Iris pigment epithelial cell (primary cell): ENCODE measurements around the gene GPATCH4.
"Not testable (repeated sequence)": the region's sequence is repeated elsewhere in the genome, so short reads cannot be mapped to it uniquely, and the experiment has no call there.

Experiments
- DNase-seq: peaks from one replicate; pipeline ENCODE4 v3.0.0-alpha.2; 2011; ENCODE audit warnings: low read depth

Gene GPATCH4

DNA sequence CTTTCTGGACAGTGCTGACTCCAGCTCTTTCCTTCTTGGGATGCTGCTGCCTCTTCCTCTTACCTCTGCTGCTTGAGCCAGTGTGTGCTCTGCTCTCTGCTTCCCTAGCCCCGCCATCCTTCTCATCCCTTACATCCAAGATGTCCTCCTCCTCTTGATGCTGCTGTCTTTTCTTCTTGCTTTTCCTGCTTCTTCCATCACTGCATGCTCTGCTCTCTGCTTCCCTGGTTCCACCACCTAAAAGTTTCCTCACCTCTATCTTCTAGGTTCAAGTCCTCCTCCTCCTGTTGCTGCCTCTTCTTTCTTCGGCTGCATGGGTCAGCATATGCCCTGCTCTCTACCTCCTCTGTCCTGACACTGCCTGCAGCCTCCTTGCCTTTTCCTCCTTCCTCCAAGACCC, 6.3 kb downstream of the GPATCH4 start:
- DNase-seq: no peak

DNA sequence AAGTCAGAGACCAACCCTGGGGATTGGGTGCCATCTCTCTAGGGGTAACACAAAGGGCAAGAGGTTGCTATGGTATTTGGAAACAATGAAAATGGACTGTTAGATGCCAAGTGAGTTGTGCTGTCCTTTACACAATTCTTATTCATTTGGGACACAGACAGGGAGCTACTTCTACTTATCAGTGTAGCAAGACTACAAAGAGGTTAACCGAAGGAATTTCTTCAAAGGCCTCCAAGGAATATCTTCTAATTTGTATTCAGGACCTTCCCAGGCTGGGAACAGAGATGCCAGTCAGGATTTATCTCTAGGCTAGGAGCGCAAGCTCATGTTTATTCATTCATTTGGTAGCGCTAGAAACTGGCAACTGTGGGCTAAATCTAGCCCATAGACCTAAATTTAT, 7.1 kb downstream of the GPATCH4 start:
- DNase-seq: no peak

DNA sequence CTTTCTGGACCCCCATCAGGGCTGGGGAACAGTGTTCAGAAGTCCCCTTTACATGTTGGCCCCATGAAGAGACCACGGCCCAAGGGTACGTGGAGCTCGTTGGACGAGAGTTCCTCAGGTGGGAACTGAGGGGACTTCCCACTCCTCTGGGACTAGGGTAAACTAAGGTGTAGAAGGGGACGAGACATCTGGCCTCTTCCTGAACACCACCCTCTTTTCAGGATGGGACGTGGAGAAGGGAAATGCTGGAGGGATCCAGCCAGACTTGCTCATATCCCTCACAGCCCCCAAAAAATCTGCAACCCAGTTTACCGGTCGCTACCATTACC, 7.7 kb downstream of the GPATCH4 start:
- DNase-seq: no peak

DNA sequence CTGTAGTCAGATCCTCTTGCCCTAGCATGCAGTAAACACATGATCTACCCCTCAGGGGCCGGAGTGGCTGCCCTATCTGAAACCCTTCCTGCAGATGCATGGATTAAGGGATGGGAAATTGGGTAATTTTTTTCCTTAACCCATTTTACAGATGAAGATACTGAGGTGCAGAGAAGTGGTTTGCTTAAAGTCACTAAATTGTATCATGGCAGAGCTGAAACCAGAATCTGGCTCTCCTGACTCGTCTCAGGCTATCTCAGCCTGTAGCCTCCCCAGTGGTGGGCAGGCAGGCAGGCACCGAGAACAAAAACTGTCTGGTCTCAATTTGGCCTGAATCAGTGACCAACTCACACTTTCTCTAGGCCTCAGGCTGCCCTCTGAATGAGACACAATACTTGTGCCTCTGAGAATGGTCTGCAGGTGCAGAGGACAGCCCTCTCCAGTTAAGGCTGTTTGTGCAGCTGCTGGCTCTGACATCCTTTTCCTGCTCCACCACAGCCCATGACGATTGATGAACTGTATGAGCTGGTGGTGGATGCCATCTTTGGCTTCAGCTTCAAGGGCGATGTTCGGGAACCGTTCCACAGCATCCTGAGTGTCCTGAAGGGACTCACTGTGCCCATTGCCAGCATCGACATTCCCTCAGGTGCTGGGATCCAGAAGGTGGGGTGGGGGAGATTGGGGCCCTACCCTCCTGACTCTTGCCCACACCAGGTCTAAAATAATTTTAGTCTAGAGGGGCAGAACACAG, 8.2 kb downstream of the GPATCH4 start:
- no peak for DNase-seq

DNA sequence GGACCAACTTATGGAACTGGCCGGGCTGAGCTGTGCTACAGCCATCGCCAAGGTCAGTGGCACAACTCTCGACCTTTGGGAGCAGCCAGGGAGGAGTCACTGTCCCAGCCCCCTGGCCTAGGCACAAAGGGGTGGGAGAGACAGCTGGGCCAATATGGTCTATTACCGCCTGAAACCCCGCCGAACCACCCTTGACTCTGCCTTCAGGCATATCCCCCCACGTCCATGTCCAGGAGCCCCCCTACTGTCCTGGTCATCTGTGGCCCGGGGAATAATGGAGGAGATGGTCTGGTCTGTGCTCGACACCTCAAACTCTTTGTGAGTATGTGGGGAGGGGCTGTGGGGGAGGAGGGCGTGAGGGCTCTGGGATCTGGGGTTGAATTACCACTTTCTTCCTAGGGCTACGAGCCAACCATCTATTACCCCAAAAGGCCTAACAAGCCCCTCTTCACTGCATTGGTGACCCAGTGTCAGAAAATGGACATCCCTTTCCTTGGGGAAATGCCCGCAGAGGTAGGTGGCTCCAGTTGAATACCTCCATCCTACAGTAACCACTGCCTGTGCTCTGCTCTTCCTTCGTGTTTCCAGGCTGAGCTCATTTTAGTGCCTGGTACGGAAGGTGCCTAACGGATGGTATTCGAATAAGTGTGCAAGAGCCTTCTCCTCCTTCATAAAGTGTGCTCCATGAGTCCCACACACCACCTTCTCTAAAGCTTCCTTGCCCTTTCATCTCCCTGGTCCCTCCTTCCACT, 8.9 kb downstream of the GPATCH4 start:
- DNase-seq: no peak

DNA sequence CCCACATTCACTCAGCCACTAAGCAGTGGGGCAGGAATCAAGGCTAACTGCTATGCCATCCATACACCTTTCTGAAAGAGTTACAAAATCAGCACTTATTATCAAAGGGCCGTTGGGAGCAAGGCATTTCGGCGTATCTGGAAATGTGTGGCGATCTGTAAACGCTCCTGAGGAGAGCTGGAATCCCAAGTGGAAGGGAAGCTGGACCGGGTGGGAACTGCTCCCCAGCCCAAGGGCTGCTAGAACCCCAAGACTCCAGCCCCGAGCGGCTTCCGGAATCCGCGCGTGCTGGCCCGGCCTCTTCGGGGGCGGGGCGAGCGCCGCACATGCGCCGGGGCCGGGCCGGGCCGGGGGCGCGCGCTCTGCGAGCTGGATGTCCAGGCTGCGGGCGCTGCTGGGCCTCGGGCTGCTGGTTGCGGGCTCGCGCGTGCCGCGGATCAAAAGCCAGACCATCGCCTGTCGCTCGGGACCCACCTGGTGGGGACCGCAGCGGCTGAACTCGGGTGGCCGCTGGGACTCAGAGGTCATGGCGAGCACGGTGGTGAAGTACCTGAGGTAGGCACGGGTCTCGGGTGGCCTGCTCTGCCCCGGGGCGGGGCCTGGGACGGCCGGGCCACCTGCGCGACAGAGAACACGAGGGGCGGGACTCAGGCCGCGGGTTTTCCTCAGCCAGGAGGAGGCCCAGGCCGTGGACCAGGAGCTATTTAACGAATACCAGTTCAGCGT, 9.7 kb downstream of the GPATCH4 start, which contains the start of gene NAXE:
Gene NAXE (plus strand): TSS at position 345 of the 726 bp plus-strand sequence. CDS start 29 bp downstream, at position 374.
- peak; percentile 52 for DNase-seq

DNA sequence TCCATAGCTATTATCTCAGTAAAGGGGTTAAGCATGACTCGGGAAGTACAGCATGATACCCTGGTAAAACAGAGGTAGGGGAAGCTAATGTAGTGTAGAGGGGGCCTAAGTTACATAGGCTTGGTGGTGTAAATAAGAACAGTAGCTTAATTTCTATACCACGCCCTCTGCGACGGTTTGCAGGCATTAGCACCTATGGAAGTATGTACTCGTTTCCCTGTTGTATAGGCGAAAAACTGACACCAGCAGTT, 10.2 kb downstream of the GPATCH4 start:
- DNase-seq: no peak

DNA sequence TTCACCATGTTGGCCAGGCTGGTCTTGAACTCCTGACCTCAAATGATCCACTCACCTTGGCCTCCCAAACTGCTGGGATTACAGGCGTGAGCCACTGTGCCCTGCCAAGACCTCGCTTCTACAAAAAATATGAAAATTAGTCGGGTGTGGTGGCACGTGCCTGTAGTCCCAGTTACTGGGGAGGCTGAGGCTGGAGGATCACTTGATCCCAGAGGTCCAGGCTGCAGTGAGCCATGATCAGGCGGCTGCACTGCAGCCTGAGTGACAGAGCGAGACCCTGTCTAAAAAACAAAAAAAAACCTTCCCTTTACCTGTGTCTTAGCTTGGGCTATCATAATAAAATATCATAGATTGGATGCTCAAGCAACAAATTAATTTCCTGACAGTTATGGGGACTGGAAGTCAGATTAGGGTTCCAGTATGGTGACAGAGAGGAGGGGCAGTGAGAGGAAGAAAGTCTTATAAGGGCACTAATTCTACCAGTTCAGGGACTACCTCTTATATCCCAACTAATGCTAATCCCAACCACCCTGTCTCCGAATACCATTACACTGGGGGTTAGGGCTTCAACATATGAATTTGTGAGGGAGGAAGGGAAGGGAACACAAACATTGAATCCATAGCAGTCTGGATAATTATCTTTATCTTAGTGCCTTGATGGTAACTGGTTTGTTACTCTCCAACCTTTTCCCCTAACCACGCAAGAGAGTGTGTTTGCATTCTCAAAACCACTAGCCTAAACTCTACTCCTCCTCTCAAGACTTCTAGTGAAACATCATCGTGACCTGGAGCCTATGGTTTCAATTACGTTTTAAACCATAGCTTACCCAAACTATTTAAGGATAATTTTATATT, 10.7 kb downstream of the GPATCH4 start:
- DNase-seq: no peak

DNA sequence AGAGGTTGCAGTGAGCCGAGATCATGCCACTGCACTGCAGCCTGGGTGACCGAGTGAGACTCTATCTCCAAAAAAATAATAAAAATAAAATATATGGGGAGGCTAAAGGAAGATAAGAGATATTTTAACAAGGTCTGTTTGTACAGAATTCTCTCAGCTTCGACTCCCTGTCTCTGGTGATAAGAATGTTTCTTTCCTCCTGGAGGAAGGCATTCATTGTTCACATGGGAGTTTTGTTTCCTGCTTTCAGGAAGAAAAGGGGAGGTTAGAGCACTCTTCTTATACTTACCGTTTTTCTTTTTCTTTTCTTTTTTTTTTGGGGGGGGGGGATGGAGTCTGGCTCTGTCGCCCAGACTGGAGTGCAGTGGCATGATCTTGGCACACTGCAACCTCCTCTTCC, 11.7 kb downstream of the GPATCH4 start:
- DNase-seq: no peak

DNA sequence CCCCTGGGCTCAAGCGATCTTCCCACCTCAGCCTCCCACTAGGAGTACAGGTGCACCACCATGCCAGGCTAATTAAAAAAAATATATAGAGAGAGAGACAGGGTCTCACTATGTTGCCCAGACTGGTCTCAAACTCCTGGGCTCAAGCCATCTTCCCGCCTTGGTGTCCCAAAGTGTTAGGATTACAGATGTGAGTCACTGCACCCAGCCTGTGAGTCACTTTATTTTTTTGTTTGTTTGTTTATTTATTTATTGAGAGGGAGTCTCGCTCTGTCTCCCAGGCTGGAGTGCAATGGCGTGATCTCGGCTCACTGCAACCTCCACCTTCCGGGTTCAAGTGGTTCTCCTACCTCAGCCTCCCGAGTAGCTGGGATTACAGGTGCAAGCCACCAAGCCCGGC, 13.4 kb downstream of the GPATCH4 start:
- not testable (repeated sequence) for DNase-seq

DNA sequence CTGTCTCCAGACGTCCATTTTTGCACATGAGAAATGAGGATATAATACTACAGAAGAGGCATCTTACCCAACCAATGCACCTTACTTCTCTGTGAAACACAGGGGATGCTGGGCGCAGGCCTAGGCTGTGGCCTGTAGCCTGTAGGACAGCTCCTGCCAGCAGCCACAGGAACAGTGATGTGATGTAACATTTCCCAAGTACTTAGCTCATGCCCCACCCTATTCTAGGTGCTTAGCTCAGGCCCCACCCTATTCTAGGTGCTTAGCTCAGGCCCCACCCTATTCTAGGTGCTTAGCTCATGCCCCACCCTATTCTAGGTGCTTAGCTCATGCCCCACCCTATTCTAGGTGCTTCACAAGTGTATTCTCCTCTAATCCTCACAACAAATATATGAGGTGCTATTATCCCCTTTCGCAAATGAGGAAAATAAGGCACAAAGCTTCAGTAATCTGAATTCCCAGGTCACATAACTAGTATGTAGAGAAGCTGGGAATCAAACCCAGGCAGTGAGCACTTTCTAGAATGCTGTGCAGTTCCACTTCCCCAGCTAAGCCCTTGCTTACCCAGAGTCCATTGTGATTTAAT, 14.3 kb downstream of the GPATCH4 start:
- no peak for DNase-seq

DNA sequence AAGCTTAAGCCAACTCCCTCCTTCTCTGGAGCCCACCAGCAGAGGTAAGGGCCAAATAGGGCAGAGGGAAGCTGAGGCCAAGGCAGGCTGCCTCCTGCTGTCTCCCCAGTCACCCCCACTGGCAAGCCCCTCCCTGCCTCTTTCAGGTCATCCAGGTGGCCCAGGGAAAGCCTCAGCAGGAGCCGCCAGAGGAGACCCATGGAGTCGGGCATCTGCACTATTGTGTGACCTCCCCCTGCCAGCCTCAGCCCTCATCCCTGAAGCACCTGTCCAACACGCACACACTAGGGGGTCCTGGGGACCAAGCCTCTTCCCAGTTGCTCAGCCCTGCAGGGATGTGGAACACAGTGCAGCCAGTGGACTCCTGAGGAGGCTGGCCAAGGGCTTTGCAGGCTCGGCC, 15.0 kb downstream of the GPATCH4 start:
- no peak for DNase-seq

DNA sequence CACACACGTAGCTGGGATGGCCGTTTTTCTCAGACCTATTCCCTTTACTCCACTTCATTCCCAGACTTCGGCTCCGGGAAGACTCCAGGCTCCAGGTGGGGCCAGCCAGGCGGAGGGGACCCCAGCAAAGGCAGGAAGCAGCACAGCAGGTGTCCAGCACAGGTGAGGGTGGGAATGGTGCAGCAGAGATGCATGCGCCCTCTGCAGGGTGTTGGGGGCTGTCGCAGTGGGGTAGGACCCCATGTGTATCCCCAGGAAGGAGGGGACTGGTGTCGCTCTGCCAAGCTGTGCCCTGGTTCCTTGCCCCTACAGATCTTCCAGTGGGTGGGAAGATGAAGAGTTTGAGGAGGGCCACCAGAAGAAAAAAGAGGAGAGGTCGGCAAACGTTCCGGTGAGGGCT, 16.5 kb downstream of the GPATCH4 start:
- DNase-seq: no peak

DNA sequence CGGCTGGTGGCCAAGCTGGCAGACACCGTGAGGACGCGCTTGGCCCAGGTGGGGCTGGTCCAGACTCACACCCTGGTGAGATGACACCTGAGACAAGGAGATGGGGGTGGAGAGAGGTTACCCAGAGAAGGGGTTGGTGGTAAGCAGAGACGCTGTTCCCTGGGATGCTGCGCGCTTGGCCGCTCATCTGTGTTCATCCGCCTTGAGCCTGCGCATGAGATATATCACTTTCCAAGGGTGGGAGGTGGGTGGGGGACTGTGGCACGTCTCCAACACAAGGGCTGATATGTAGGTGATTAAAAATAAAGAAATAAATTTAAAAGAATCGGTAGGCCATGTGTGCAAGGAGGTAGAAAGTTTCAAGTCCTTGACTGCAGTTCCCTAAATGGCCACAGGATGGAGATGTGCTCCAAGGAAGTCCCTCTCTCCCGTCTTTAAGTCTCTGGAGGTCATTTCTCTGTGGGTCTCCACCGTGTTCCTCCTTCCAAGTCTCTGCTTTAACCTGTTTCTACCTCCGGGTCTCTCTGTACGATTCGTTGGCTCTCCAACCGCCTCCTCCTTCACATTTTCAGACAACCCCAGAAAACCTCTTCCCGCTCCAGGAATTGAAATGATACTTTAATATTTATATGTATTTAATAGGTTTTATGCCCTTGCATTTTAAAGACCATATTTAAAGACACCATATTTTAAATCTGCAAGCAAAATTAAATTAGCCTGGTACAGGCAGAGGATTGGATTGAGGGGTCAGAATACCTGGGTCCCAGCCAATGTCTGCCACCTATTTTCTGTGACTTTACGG, 17.3 kb downstream of the GPATCH4 start:
- DNase-seq: peak; percentile 86

DNA sequence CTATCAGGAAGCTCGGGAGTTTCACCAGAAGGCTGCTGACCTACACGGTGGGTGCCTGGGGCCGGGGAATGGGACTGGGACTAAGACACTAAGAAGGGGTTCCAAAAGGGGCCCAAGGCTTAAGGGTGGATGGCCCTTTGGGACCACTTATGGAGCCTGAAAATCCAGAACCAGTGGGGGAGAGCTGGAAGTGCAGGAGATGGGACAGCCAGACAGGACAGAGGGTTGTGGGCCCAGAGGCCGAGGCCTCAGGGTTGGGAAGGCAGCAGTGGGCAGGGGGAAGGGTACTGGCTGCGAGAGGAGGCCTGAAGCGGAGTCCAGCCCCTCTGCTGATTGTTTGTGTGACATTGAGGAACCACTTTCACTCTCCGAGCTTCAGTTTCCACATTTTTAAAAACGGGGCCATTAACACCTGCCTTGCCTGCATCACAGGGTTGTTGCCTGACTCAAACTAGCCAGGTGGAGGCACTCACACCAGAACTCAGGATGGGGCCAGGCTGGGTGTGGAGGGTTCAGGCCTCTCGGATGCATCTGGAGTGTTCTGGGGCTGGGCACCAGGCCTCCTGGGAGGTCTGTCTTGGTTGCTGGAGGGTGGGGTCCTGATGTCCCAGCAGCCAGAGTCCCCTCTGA, 18.8 kb downstream of the GPATCH4 start:
- DNase-seq: no peak

DNA sequence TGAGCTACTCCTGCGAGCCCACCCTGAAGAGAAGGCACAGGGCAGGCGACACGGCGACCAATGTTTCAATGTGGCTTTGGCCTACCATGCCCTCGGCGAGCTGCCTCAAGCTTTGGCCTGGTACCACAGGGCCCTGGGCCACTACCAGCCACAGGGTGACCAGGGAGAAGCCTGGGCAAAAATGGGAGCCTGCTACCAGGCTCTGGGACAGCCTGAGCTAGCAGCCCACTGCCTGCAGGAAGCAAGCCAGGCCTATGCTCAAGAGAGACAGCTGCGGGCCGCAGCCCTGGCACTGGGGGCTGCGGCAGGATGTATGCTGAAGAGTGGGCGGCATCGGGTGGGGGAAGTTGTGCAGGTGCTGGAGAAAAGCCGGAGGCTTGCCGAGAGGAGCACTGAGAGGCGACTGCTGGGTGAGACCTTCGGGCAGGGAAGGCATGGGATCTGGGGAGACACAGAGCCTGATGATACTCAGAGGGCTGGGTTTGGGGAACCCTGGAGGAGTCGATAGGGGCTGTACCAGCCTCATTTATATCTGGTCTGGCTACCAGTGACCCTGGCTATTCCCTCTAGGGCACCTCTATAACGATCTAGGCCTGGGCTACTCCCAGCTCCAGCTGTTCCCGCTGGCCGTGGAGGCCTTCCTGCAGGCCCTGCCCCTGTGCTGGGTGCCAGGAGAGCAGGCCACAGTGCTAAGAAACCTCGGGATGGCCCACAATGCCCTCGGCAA, 19.5 kb downstream of the GPATCH4 start:
- no peak for DNase-seq

DNA sequence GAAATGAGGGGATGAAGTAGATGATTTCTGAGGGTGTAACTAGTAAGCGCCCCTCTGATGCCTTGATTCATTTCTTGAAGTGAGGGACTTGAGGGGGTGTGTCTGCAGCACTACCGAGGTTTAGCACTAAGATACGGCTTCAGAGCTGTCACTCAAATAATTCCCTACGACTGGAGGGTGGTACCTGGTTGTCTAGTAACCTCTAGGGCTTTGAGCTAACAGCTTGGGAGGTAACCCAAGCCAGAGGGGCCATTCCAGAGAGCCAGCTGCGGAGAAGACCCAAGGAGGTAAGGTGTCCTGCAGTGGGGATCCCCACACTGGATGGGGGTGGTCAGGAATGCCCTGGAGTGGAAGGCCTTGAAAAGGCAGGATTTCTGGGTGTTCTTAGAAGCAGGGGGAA, 21.8 kb downstream of the GPATCH4 start, which contains the start of gene TTC24:
Gene TTC24 (plus strand): TSS at position 252 of the 400 bp plus-strand sequence. CDS start 1,642 bp downstream, outside the sequence.
- no peak for DNase-seq

DNA sequence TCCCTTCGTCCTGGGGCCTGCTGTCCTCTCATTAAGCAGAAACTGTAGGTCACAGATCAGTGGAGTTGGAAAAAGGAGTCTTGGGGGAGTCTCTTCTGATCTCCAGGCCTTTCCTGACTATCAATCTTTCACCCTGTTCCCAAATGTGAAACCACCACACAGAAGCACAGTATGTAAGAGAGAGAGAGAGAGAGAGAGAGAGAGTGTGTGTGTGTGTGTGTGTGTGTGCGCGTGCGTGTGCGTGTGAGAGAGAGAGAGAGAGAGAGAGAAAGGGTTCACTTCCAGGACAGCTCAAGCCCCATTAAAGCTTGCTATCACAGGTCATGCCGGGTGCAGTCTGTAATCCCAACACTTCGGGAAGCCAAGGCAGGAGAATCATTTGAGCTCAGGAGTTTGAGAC, 23.2 kb downstream of the GPATCH4 start:
- DNase-seq: no peak

DNA sequence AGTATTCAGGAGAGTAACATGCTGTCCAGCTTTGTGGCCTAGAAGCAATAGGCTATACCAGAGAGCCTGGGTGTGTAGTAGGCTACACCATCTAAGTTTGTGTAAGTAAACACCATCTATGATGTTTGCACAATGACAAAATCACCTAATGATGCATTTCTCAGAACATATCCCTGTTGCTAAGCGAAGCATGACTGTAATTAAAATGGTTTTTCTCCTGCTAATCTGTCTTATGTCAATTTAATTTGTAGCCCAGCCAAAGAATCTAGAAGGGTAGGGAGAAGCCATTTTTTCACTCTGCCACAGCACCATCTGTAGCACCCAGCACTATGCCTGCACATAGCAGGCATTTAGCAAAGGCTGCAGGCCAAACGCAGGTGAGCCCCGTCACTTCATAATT, 23.7 kb downstream of the GPATCH4 start:
- DNase-seq: no peak
